NCI-H2081 treated with DMSO at 0.1 percent for 48 hours (cell line): Measurements from ENCODE around the gene GPR26.

Experiments
- DNase-seq: peaks from one replicate; lab custom pipeline; 2025; lab: John Stamatoyannopoulos, UW

GPR26 gene

DNA sequence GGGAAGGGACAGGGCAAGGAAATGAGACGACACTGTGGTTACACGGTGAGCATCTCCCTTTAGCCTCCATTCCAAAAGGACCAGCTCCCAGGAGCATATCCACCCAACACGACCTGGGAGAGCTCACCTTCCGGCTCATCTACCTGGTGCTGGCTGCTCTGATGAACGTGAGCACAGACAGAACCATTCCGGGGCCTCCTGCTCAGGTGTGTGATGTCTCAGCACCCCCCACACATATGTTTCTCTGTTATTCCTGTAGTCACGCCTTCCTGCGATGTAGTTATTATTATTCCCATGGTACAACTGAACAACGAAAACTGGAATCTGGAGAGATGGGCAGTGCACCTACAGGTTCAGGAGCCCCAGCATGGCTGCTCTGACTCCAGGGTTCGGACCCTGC, 20.5 kb upstream of the GPR26 start:
- DNase-seq = no peak

DNA sequence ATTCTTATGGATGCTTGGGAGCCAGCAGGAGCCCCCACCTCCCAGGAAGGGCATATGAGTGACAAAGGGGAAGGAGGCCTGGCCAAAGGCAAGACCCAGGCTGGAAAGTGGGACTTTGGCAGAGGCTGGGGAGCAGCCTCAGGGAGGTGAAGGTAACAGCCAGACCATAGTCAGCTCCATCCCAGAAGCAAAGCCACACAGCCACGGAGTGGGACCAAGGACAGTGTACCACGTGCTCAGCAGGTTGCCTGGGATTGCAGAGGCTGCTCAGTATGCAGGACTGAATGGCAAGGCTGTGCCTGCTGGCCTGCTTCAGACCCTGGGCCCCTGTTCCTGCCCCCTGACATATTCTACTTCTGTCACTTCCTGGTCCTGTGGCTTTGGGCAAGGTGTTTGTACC, 17.6 kb upstream of the GPR26 start:
- DNase-seq = no peak

DNA sequence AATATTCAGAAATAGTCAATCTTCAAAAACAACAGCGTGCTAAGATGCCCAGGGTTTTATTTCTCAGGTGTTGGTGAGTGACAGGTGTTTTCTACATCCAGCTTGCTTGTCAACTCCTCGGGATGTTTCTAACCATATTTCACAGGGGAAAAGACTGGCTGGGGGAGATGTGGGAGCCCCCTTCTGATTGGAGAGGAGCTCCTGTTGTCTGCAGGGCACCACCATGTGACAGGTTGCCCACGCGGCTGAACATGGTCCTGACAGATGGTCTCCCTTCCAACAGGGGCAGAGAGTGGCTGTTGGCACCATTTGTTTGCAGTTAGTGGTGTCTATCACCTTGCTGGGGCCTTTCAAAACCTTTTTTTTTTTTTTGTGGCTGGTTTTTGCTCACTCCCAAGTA, 16.5 kb upstream of the GPR26 start:
- DNase-seq = no peak

DNA sequence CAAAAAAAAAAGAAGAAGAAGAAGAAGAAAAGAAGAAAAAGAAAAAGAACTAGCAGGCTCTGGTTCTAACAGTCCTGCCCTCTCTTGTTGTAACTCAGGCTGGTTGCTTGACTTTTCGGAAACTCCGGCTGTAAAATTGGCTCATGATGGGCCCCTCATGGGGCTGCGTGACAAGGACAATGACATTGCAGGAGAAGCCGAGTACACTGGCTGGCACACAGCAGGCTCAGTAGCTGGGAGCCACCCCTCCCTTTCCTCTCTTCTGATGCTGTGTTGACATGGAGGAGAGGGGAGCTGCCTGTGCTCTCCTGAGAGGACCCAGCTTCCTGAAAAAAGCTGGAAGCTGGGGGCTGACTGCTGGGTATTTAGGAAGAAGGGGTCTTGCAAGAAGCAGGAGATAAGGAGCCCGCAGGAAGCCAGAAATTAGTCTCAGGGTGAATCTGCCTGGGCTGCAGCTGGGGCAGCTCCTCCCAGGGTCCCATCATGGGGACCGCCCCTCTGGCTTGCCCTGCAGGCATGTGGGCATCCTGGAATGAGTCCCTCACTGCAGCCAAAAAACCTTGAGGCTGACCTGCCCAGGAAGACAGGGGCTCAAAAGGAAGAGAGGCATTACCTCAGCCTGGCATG, 14.6 kb upstream of the GPR26 start:
- no peak for DNase-seq

DNA sequence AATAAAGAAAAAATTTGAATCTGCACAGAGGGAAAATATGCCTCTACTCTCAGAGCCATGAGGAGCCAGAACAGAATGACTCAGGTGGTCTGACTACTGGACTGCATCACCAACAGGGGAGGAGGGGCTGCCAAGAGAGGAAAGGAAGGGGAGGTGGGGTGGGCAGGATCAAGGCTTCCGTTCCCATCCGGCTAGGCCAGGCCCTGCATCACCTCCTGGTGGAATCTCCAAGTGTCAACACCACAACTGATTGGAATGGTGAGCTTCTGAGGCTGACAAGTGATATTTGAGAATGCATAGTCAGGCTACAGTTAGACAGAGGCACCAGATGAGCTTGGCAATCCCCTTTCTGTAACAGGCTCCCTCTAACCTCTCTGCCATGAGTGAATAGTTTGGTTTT, 10.4 kb upstream of the GPR26 start:
- DNase-seq = no peak

DNA sequence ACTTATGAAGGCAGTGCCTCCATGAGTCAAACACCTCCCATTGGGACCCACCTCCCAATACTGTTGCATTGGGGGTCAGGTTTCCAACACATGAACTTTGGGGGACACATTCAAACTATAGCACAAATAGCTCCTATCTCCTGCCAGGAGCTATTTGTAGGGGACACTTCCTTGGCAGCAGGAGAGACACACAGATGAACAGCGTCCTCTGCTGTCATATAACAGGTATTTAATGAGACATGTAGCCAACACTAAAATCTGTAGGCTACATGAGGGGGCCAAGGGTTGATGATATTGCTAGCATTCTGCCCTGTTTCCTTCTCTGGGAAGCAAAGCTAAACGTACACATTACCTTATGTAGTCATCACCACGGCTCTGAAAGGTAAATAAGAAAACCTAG, 2.6 kb upstream of the GPR26 start:
- no peak for DNase-seq

DNA sequence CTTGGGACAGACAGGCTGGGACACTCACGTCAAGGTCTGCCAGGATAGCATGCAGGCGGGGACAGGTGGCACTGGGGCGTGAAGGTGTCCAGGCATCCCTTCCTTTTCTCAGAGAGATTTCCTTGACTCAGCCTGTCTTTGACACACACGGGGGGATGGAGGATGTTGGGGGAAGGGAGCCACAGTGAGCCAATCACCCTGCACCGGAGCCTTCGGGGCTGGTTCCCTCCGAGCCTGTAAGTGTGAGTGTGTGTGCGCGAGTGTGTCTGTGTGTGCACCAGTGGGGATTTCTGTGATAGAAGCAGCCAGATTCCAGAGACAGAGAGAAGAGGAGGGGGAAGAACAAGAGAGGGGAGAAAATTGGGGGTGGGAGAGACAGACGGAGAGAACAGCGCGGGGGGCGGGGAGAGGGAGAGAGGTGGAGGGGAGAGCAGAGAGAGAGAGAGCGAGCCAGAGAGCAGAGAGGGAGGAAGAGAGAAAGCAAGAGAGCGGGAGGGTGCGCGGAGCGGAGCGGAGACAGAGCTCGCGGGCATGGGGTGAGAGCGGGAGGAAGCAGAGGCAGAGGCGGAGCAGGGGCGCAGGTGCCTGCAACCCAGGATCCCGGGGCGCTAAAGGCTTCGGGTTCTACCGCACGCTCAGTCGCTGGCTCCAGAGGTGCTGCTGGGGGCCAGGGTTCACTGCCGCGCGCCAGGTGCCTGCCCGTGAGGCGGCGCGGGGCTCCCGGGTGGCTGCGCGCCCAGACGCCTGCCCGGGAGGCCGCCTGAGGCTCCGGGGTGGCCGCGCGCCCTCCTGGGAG, 466 bp upstream of the GPR26 start:
- no peak for DNase-seq

DNA sequence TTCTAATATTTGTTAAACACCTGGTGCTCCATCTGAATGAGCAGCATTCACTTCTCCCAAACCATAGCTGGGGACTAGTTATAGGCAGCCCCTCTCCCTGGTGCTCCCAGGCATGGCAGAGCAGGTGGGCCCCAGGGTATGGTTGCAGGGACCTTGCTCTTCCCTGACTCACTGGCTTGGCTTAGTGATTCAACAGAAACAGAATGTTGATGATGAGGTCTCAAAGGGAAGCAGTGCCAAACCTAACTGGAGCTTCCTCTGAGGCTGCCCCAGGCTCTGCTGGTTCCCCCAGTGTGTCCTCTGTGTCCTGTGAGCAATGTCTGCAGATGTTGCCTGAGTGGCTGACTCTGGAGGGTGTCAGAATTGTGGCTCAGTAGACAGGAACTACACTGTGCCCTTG, 3.7 kb downstream of the GPR26 start:
- no peak for DNase-seq

DNA sequence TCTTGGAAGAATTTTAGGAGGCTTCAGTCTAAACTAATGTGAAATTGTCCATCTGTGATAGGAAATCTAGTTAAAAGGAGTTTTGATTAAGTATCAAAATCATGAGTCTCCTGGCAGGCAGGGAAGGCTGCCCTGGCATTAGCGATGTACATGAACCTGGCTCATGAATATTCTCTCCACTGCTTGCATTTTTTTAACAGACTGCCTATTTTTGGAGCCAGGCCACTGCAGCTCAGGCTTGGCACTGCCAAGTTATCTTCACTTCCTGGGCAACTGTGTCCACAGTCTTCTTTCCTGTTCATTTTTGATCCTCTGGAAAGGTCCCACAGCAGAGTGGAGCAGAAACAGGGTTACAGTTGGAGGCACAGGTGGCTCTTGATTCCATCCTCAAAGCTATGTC, 7.0 kb downstream of the GPR26 start:
- DNase-seq = no peak

DNA sequence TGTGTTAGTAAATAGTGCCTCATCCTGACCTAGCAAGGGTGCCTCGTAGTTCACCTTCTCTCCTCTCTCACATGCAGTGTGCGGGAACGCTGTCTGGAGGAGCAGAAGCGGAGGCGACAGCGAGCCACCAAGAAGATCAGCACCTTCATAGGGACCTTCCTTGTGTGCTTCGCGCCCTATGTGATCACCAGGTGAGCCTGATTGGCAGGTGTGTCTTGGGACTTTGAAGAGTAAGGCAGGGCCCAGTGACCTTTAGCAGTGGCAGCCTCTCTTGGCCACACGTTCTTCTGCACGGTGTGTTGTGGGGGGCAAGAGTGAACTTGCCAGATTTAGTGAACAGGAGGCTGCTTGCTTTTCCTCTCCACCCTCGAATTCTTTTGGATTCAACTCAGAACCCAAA, 8.6 kb downstream of the GPR26 start:
- no peak for DNase-seq

DNA sequence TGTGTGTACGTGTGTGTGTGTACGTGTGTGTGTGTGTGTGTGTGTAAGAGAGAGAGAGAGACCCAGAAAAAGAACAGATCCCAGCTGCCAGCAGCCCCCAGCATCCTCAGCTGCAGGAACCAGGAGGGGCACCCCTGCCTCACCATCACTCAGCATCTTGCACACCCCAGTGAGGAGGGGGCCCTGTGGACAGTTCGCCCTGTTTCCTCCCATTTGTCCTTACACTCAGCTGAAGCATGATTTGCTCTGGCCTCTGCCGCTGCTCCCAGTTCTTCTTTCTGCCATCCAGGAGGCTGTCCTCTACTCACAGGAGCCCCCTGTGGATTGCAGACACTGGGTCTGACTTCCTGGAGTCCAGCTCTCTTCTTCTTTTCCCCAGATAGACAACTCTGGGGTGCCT, 9.7 kb downstream of the GPR26 start:
- no peak for DNase-seq

DNA sequence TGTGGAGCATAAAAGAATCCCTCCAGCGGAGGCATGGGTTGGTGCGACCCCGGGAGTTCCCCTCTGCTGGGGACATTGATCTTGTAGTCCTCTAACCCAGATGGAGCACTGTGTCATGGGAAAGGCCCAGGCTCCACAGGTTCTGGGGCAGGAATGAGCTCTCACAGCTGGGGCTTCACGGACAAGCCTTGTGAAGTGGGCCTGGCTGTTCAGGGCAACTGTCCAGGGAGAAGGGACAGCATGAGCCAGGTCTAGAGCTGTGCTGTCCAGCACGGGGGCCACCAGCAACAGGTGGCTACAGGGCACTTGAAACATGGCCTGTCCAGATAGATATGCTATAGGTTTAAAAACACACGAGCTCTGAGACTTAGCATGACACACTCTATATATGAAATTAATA, 11.4 kb downstream of the GPR26 start:
- no peak for DNase-seq

DNA sequence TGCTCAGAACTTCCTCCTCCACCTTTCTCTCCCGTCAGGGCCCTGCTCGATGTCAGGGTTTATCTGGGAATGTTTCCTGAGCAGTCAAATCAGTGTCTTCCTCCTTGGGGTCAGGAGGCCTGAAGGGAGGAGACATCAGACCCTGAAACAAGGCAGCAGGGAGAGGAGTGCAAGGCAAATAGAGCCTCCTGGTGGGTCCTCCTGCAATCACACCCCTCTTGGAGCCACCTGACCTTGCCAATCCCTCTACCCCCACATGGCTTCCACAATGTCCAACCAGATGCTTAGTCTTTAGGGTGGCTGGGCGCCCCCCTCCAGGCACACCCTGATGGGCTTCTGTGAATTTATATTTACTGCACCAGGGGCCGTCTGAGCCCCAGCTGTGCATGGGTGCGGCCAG, 12.2 kb downstream of the GPR26 start:
- no peak for DNase-seq

DNA sequence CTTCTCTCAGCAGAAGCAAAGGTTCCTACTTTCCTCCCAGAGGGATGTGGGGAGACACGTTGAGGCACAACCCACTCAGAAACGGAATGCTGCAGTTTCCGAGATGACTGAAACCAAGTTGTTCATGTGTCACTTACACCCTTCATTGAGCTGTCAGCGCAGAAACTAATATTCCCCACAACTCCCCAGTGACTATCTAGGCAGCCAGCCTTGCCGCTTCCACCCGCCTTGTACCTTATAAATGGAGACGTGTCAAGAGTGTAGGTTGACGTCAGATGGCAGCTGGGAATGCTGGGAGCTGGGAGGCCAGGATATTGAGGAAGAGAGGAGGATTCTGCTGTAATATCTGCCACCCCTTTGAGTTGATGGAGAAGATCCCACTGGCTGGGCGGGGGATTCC, 15.1 kb downstream of the GPR26 start:
- DNase-seq = no peak

DNA sequence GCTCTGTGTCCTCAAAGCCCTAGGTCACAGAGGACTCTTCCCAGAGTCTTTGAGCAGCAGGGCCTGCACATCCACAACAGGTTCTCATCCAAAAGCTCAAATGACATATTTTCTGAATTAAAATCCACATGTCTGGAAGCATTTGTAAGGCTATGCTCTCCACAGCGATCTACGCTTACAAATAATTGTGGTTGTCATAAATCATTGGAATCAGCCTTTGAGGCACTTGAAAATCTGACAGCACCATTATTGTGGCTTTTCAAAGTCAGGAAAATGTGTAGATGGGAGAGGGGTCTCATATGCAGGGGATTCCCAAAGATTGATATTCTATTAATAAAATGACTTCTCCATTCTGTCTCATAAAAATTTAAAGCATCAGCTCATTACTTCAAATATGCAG, 16.3 kb downstream of the GPR26 start:
- DNase-seq = no peak

DNA sequence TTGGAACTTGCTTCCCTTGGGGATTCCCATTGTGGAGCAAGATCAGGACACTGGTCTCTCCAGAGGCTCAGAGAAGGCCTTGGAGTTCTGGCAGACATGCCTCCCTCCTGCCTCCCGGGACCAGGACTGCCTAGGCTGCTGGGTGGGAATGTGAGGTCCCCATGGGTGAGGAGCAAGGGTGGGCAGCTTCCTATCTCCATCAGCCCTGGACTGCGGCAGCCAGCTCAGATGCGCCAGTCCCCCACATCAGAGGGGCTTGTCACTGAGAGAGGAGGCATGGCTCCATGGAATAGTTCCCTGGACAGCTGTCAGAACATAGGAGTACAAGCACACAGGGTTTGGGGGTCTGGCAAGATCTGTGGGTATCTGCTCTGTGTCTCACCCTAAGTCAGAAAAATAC, 17.3 kb downstream of the GPR26 start:
- no peak for DNase-seq

DNA sequence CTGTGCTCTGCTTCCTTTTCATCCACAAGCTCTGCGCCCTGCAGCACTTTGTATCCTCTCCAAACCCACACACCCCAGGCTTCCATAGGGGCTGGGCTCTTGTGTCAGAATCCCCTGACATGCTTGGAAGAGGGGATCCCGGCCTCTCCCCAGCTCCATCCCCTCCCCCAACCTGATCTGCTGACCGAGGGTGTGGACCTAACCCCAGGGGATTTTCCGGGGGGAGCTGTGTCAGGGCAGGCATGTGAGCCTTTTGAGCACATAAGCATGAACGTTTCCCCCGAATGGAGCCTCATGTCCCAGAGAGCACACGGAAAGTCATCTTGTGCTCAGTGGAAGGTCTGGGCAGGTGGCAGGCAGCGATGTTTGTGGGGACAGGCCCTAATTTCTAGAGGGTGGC, 17.7 kb downstream of the GPR26 start:
- no peak for DNase-seq

DNA sequence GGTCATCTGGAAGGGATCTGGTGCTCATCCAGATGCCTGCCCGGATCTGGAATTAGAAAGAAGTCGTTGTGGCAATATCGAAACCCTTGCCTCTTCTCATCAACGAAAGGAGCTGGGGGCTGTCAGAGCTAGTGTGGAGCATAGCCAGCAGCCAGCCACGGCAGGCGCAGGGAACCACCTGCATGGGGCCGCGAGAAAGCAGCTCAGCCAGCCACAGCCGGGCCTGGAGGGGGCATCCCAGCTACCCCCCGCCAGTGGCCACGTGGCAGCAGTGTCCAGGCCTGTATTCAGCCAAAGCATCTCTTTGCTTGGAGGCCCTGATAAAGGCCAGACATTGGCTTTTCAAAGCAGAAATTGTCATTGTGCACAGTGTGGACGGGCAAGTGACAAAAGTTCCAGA, 19.1 kb downstream of the GPR26 start:
- no peak for DNase-seq

DNA sequence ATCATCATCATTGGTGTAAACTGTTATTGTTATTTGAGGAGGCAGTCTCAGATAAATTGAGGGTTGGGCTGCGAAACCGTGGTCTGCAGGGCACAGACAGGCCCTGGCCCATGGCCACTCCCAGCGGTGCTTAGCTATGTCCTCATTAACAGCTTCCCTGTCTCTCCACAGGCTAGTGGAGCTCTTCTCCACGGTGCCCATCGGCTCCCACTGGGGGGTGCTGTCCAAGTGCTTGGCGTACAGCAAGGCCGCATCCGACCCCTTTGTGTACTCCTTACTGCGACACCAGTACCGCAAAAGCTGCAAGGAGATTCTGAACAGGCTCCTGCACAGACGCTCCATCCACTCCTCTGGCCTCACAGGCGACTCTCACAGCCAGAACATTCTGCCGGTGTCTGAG, 21.6 kb downstream of the GPR26 start:
- DNase-seq = no peak

DNA sequence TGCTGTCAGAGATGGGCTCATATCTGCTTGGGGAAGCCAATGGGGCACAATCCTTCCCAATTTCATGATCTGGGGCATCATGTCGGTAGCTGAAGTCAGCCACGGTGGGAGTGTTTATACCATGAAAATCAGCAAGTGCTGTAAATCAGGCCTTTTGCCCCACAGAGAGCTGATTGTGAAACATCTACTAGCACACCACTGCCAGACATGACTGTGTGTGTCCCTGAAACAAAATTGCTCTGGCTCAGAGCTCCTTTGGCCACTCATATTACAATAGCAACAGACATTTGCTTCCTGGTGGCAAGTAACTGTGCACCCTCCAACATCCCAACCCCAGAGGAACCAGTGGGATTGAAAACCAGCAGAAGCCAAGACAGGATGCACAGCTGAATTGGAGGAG, 23.7 kb downstream of the GPR26 start:
- no peak for DNase-seq

DNA sequence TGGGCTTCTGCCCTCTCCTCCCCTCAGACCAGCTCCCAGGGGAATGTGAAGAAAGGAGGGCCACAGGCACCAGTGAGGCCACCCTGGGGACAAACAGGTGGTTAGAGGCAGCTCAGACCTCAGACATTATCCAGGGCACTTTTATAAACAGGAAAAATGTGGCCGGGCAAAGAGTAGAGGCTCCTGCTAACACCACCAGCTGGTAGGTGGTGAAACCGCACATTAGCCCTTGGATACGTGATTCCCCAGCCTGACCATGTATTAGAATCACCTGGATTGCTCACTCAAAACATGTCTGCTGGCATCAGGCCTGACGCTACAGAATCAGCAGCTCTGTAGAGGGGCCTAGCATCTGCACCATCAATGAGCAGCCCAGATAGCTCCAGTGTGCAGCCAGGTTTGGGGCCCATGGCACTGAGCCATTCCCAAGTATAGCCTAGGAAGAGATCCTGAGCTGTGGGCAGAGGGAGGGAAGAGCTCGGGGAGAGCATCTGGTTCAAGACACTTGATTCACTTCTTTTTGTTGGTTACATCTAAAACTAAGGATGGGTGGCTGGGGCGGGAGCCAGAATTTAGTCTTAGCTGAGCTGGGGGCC, 37.1 kb downstream of the GPR26 start:
- no peak for DNase-seq

DNA sequence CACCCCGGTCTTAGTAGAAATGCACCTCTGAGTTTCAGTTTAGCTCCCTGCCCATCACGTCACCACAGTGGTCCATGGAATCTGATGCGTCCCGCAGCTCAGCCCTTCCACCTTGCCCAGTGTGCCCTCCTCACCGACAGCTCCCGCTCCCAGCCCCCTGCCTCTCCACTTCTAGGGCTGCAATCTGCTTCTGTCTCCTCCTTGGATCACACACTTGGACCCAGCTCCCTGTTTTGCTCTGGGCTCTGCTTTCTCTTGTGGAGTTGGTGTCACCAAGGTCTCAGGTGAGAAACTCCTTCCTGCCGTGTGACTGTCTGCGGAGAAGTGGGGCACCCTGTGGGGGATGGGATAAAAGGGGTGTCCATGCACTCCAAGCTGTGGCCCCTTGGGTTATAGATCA, 37.9 kb downstream of the GPR26 start:
- no peak for DNase-seq

DNA sequence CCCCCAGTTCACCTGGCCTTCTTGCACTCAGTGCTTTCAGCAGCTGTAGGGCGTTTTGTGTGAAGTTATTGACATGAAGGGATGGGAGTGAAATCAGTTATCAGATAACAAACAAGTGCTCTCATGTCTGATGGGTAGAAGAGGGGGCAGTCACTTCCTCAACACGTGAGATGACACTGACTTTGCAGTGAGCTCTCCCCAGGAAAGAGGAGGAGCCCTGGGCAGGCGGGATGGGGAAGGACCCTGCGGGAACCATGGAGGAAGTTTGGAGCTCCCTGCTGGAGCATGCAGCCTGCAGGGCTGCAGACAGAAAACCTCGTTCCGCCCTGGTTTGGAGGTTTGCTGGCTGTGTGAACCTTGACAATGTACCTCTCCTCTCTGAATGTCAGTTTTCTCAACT, 38.7 kb downstream of the GPR26 start:
- no peak for DNase-seq

DNA sequence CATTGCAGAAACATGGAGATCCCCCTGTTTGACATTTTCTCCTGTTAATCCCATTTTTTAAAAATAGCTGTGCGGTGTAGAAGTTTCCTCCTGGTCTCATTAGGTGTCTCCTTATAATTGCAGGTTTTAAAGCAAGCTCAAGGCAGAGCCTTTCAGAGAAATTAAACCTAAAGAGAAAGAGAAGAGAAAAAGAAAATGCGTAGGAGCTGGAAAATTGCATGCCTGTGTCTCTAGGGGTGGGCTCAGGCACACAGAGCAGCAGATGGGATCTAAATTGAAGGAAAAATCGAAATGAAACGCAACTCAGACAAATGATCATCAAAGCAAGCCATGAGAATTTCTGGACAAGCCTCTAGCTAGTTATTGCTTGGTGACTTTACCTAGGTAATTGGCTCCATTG, 40.1 kb downstream of the GPR26 start:
- DNase-seq = no peak
